K562 (cell line): ENCODE measurements around the gene LLGL2. TPM values are rescaled to one million over a fixed set of nuclear protein-coding genes. Genes with fewer than 3 reads are reported as not detected.

Experiments
- ATAC-seq: fragments of 200-7000 bp; cut with Tn5 transposase; 3 replicates; pipeline ENCODE4 v1.9.1; 2020; ENCODE audit warnings: moderate library complexity
- BruUV-seq: library from RNA; stranded (reverse); fragments of 400-500 nt; replicated peaks from 2 replicates; lab custom pipeline; 2021; lab: Mats Ljungman, UMichigan
- CTCF ChIA-PET: fragments of 300-600 bp; formaldehyde crosslinking; extraction: SDS; loops from one replicate; lab custom pipeline; 2021; ENCODE audit warnings: low intra/inter-chr PET ratio; lab: Yijun Ruan, JAX
- POLR2A ChIA-PET: fragments of 300-600, 350-650 bp; sonication (Branson Sonifier 250); formaldehyde crosslinking; extraction: SDS; loops from one replicate; lab custom pipeline; 2021; ENCODE audit warnings: antibody characterized with exemption, inconsistent platforms; lab: Yijun Ruan, JAX
- DNase-seq, 4 experiments: peaks; one replicate each; pipeline versions ENCODE4 v3.0.0 to v3.0.0-alpha.2; 2011 to 2018; ENCODE audit warnings: low spot score in 3 of 4, mixed read lengths in 3 of 4; ENCODE audit errors: extremely low read depth in 1 of 4
- FAIRE-seq: peaks from 2 replicates; lab custom pipeline; 2011; peaks lifted over from hg19 to GRCh38; lab: Jason Lieb, UNC
- H2AFZ ChIP-seq: 2 replicates; pipeline ENCODE4 v1.6.0; 2011; ENCODE audit warnings: low read depth, low read length, control low read depth, inconsistent platforms
- H3K27ac ChIP-seq: fragments of 200-600 bp; 3 replicates; pipeline ENCODE4 v1.8.0; 2011; ENCODE audit warnings: low read depth, mild to moderate bottlenecking, control low read depth, inconsistent platforms, low read length, moderate library complexity, mixed read lengths; ENCODE audit errors: extremely low read depth
- H3K27me3 ChIP-seq, 2 experiments: fragments of 300-600 bp in 1 of 2; 2 replicates in 1 of 2; 3 replicates in 1 of 2; pipeline versions ENCODE4 v1.6.0 to v1.8.0; 2011; ENCODE audit warnings: inconsistent platforms in 2 of 2, low read length in 2 of 2, mild to moderate bottlenecking in 1 of 2, mixed read lengths in 1 of 2, moderate library complexity in 1 of 2; ENCODE audit not compliant: control insufficient read depth in 2 of 2, insufficient read depth in 2 of 2
- H3K36me3 ChIP-seq: fragments of 300-600 bp; 3 replicates; pipeline ENCODE4 v1.8.0; 2011; ENCODE audit warnings: mild to moderate bottlenecking, low read length, inconsistent platforms; ENCODE audit not compliant: control insufficient read depth, insufficient read depth
- H3K4me1 ChIP-seq, 2 experiments: fragments of 200-600 bp in 1 of 2; replicated peaks in 1 of 2; 2 replicates in 1 of 2; 3 replicates in 1 of 2; pipeline versions ENCODE4 v1.5.1 to v1.8.0; 2011; ENCODE audit warnings: inconsistent platforms in 2 of 2, low read length in 2 of 2, mild to moderate bottlenecking in 1 of 2, mixed read lengths in 1 of 2, moderate library complexity in 1 of 2; ENCODE audit not compliant: control insufficient read depth in 2 of 2, insufficient read depth in 2 of 2
- H3K4me2 ChIP-seq: 2 replicates; pipeline ENCODE4 v1.6.1; 2011; ENCODE audit warnings: low read length, control low read depth, inconsistent platforms, mixed read lengths; ENCODE audit not compliant: insufficient read depth
- H3K4me3 ChIP-seq: fragments of 200-600 bp; sonication (generic), shearing (Covaris generic); 2 replicates; pipeline ENCODE4 v1.5.1; 2016; ENCODE audit warnings: control low read depth, inconsistent platforms
- H3K79me2 ChIP-seq: fragments of 200-600 bp; 3 replicates; pipeline ENCODE4 v1.8.0; 2011; ENCODE audit warnings: low read length, inconsistent platforms; ENCODE audit not compliant: control insufficient read depth, insufficient read depth
- H3K9ac ChIP-seq, 2 experiments: 2 replicates each; pipeline versions ENCODE4 v1.6.0 to v1.6.1; 2011; ENCODE audit warnings: low read depth in 2 of 2, low read length in 2 of 2, control low read depth in 1 of 2, inconsistent platforms in 1 of 2, mild to moderate bottlenecking in 1 of 2, mixed read lengths in 1 of 2; ENCODE audit not compliant: insufficient read depth in 1 of 2
- H3K9me1 ChIP-seq: one replicate; pipeline ENCODE4 v1.6.0; 2011; ENCODE audit warnings: inconsistent platforms, mild to moderate bottlenecking, low read length, moderate library complexity; ENCODE audit not compliant: control insufficient read depth, insufficient read depth
- H3K9me3 ChIP-seq: replicated peaks from 2 replicates; pipeline ENCODE4 v1.5.1; 2011; ENCODE audit warnings: low read depth, low read length, inconsistent platforms; ENCODE audit not compliant: control insufficient read depth, insufficient read depth
- H4K20me1 ChIP-seq: replicated peaks from 2 replicates; pipeline ENCODE4 v1.6.1; 2011; ENCODE audit warnings: low read length, inconsistent platforms, mixed read lengths; ENCODE audit not compliant: control insufficient read depth, insufficient read depth
- C11orf30 ChIP-seq: fragments of 450-650 bp; IDR thresholded peaks from 2 replicates; pipeline ENCODE4 v1.6.1; 2016; ENCODE audit warnings: low read depth, mild to moderate bottlenecking
- HOXB6 ChIP-seq: fragments of 250-450 bp; sonication (Bioruptor Pico); IDR thresholded peaks from 2 replicates; pipeline ENCODE4 v1.5.1; 2022; ENCODE audit warnings: mild to moderate bottlenecking, borderline replicate concordance
- MYC ChIP-seq, 2 experiments: fragments of 250-450 bp in 1 of 2; sonication (Bioruptor Pico) in 1 of 2; IDR thresholded peaks; 2 replicates each; pipeline versions ENCODE4 v1.5.1 to v1.6.1; 2012 to 2021; ENCODE audit warnings: low read depth in 2 of 2, borderline replicate concordance in 1 of 2, improper control_type of control experiment in 1 of 2, low read length in 1 of 2, mild to moderate bottlenecking in 1 of 2, moderate library complexity in 1 of 2
- NCOR1 ChIP-seq: fragments of 450-650 bp; IDR thresholded peaks from 2 replicates; pipeline ENCODE4 v1.6.1; 2016; ENCODE audit warnings: mild to moderate bottlenecking, moderate library complexity
- STAG1 ChIP-seq: sonication (generic); formaldehyde crosslinking; IDR thresholded peaks from 2 replicates; pipeline ENCODE4 v1.5.0; 2020; ENCODE audit warnings: missing genetic modification reagents, borderline replicate concordance
- TCF7 ChIP-seq: sonication (generic); IDR thresholded peaks from 2 replicates; pipeline ENCODE4 v1.6.1; 2016; ENCODE audit warnings: antibody characterized with exemption, borderline replicate concordance
- ZBTB1 ChIP-seq: sonication (generic); formaldehyde crosslinking; IDR thresholded peaks from 2 replicates; pipeline ENCODE4 v1.8.1; 2023; ENCODE audit warnings: missing genetic modification reagents, low read depth, mild to moderate bottlenecking, borderline replicate concordance
- ZNF561 ChIP-seq: fragments of 450-650 bp; formaldehyde crosslinking; conservative IDR thresholded peaks from 2 replicates; pipeline ENCODE4 v1.4.0; 2020; ENCODE audit warnings: mild to moderate bottlenecking, moderate library complexity
- ZNF644 ChIP-seq: fragments of 200-800 bp; sonication (Bioruptor generic); IDR thresholded peaks from 2 replicates; pipeline ENCODE4 v1.6.1; 2016; ENCODE audit warnings: low read depth, missing genetic modification characterization, missing compliant biosample characterization
- WGBS: fragments of 100-300 bp; shearing (Covaris generic); methylation state at CpG from one replicate; pipeline ENCODE4 v1.1.6; 2016; ENCODE audit warnings: low coverage, mixed read lengths; ENCODE audit not compliant: insufficient coverage; ENCODE audit errors: missing lambda C conversion rate; 5-methylcytosine and 5-hydroxymethylcytosine counted together
- in situ Hi-C: fragments of 300-500 bp; cut with MboI; formaldehyde crosslinking; loops from 4 replicates; pipeline ENCODE4 v1.15.0; 2018; ENCODE audit warnings: inconsistent platforms, mixed read lengths
- intact Hi-C: fragments of 100-400 bp; cut with micrococcal nuclease; formaldehyde crosslinking; loops from 2 replicates; pipeline ENCODE4 v1.14.2; 2022
- polyA plus RNA-seq, 8 experiments: library from polyadenylated mRNA; depleted of rRNA in 4 of 8; stranded (reverse) in 5 of 8; unstranded in 3 of 8; fragments of >200 nt; fragmentation: Nextera tagmentation in 2 of 8; fragmentation: Illumina TruSeq in 1 of 8; extraction: Ambion mirVana in 2 of 8; extraction: Trizol in 1 of 8; gene quantifications; 2 replicates each; pipeline versions ENCODE4 v1.2.1 to v1.2.3, GENCODE V29; 2011 to 2014; ENCODE audit warnings: inconsistent platforms in 1 of 8, missing spikeins in 1 of 8
- total RNA-seq, 7 experiments: library from RNA; depleted of rRNA in 6 of 7; stranded (reverse); fragments of >200 nt in 6 of 7; fragmentation: Illumina TruSeq in 2 of 7; extraction: Trizol in 2 of 7; gene quantifications; 2 replicates each; pipeline versions ENCODE4 v1.2.1 to v1.2.3, GENCODE V29; 2011 to 2021; ENCODE audit warnings: low replicate concordance in 1 of 7
- TF ChIP-seq, protein P1 (sequence below): fragments of 250-450 bp; sonication (Bioruptor Pico); IDR thresholded peaks from 2 replicates; pipeline ENCODE4 v1.5.0; 2021
- TF ChIP-seq, protein P2 (sequence below): fragments of 250-450 bp; sonication (Bioruptor Pico); IDR thresholded peaks from 2 replicates; pipeline ENCODE4 v1.8.0; 2022; ENCODE audit warnings: inconsistent platforms, mild to moderate bottlenecking, moderate library complexity, borderline replicate concordance
- TF ChIP-seq, protein P3 (sequence below): fragments of 450-650 bp; IDR thresholded peaks from 2 replicates; pipeline ENCODE4 v1.6.1; 2017; ENCODE audit warnings: antibody characterized with exemption

Gene LLGL2
- total and polyA plus RNA-seq, 9 of the 15 experiments (the other 6 are each of a cell fraction or from before 2014, with no cell fraction given), result 0.32 to 24.4 (median 10.2) TPM

DNA sequence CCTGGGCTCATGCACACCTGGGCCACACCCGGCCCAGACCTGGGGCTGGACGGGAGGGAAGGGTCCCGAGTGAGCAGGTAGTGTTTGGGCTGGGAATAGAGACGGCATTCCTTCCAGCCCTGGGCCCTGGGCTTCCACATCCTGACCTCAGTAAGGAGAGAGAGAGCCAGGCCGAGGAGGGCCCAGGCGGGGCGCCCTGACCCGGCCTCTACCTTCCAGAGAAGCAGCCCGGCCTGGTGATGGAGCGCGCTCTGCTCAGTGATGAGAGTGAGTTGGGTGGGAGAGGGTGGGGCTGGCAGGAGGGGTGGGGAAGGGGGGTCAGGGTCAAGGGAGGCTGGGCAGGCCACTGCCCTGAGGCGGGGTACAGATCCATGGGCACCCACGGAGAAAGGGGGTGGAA lies 48.5 kb downstream of the LLGL2 start (continued):
- TF ChIP-seq, protein P1, sequence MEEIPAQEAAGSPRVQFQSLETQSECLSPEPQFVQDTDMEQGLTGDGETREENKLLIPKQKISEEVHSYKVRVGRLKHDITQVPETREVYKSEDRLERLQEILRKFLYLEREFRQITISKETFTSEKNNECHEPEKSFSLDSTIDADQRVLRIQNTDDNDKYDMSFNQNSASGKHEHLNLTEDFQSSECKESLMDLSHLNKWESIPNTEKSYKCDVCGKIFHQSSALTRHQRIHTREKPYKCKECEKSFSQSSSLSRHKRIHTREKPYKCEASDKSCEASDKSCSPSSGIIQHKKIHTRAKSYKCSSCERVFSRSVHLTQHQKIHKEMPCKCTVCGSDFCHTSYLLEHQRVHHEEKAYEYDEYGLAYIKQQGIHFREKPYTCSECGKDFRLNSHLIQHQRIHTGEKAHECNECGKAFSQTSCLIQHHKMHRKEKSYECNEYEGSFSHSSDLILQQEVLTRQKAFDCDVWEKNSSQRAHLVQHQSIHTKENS (CRISPR knock-in tag), result no peak

DNA sequence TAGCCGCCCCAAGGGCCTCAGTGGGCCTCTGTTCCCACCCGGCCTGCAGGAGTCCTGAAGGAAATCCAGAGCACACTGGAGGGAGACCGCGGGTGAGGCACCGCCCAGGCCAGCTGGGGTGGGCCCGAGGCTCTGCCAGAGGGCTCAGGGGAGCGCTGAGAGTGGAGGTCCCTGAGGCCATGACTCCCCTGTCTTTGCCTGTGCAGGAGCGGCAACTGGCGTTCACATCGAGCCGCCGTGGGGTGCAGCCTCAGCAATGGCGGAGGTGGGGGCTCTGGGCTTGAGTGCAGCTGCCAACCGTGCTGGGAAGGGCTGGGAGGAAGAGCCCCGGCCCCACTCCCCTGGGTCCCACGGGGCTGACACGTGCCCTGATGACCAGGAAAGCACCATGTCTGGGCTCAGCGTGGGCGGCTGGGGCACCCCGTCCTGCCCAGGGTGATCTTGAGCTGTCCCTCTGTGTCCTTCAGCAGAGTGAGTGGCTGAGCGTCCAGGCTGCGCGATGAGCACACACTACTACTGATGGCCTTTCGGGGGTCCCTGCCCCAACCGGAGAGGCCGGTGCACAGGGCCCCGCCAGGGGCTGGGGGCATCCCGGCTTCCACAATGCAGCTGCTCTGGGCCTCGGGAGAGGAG lies 49.0 kb downstream of the LLGL2 start:
- POLR2A ChIA-PET, result no interaction called here
- intact Hi-C loops, result no loop called here
- BruUV-seq, result no TSS peak
- no peak for FAIRE-seq
- H3K79me2 ChIP-seq, result no peaks in the 10 kb centered on the region
- H3K9me3 ChIP-seq, result no peaks in the 10 kb centered on the region
- ATAC-seq, result no peak
- 72% methylated on average over 16 of the region's 29 CpGs for WGBS
- no peak for TF ChIP-seq ZNF644 (tag)
- no peak for TF ChIP-seq NCOR1
- TF ChIP-seq HOXB6, result no peak
- no peak for TF ChIP-seq STAG1 (CRISPR knock-in tag)
- TF ChIP-seq TCF7, result no peak
- no peak for TF ChIP-seq C11orf30
- TF ChIP-seq, protein P2, sequence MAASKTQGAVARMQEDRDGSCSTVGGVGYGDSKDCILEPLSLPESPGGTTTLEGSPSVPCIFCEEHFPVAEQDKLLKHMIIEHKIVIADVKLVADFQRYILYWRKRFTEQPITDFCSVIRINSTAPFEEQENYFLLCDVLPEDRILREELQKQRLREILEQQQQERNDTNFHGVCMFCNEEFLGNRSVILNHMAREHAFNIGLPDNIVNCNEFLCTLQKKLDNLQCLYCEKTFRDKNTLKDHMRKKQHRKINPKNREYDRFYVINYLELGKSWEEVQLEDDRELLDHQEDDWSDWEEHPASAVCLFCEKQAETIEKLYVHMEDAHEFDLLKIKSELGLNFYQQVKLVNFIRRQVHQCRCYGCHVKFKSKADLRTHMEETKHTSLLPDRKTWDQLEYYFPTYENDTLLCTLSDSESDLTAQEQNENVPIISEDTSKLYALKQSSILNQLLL, result no peak
- TF ChIP-seq ZBTB1, result no peak
- TF ChIP-seq, protein P3, sequence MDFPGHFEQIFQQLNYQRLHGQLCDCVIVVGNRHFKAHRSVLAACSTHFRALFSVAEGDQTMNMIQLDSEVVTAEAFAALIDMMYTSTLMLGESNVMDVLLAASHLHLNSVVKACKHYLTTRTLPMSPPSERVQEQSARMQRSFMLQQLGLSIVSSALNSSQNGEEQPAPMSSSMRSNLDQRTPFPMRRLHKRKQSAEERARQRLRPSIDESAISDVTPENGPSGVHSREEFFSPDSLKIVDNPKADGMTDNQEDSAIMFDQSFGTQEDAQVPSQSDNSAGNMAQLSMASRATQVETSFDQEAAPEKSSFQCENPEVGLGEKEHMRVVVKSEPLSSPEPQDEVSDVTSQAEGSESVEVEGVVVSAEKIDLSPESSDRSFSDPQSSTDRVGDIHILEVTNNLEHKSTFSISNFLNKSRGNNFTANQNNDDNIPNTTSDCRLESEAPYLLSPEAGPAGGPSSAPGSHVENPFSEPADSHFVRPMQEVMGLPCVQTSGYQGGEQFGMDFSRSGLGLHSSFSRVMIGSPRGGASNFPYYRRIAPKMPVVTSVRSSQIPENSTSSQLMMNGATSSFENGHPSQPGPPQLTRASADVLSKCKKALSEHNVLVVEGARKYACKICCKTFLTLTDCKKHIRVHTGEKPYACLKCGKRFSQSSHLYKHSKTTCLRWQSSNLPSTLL, result no peak
- no peak for TF ChIP-seq MYC (IDR thresholded peaks at IDR 0.05; ENCODE audit: low read depth, low read length)
- TF ChIP-seq MYC (CRISPR knock-in tag; IDR thresholded peaks at IDR 0.05; ENCODE audit: borderline replicate concordance, low read depth), result no peak
- TF ChIP-seq ZNF561, result no peak
- no peak overlapping the region for H2AFZ ChIP-seq
- no peaks in the 10 kb centered on the region for H4K20me1 ChIP-seq
- CTCF ChIA-PET, result no interaction called here
- H3K36me3 ChIP-seq, result no peaks in the 10 kb centered on the region; the same call in 2 of the 3 replicates
- no peak for DNase-seq
- no peaks in the 10 kb centered on the region for H3K27me3 ChIP-seq
- no peaks in the 10 kb centered on the region for H3K9me1 ChIP-seq
- H3K4me1 ChIP-seq, result peaks cover 17 to 42% of the 10 kb centered on the region in 2 experiments
- H3K9ac ChIP-seq, result peak overlapping the region in 1 of 2 experiments; percentile 35; a peak in 1 of 4 replicates
- in situ Hi-C loops, result no loop called here
- no peak overlapping the region for H3K4me2 ChIP-seq
- H3K27ac ChIP-seq, result no peak overlapping the region
- no peak overlapping the region for H3K4me3 ChIP-seq
